H9 (cell line): ENCODE data around the gene ANKH. TPM values are rescaled to one million over a fixed set of nuclear protein-coding genes. Genes with fewer than 3 reads are reported as not detected.
A peak's percentile ranks its signal among the peaks of the same experiment; 100 is the strongest.

Experiments
- DNase-seq: peaks from one replicate; pipeline ENCODE4 v3.0.0-alpha.2; 2017
- H2AFZ ChIP-seq: one replicate; pipeline ENCODE4 v1.6.1; 2013; ENCODE audit warnings: mild to moderate bottlenecking, low read length, control low read depth, moderate library complexity
- H2AK5ac ChIP-seq: 2 replicates; pipeline ENCODE4 v1.6.1; 2013; ENCODE audit warnings: low read length, control low read depth, mixed read lengths; ENCODE audit not compliant: insufficient read length
- H2BK120ac ChIP-seq: one replicate; pipeline ENCODE4 v1.6.1; 2013; ENCODE audit warnings: low read depth, mild to moderate bottlenecking, low read length, control low read depth, inconsistent platforms; ENCODE audit not compliant: poor library complexity, severe bottlenecking
- H2BK12ac ChIP-seq: 2 replicates; pipeline ENCODE4 v1.6.1; 2013; ENCODE audit warnings: low read length, control low read depth, mixed read lengths, low read depth; ENCODE audit not compliant: insufficient read length
- H2BK15ac ChIP-seq: 2 replicates; pipeline ENCODE4 v1.6.1; 2013; ENCODE audit warnings: low read depth, low read length, control low read depth
- H2BK20ac ChIP-seq: one replicate; pipeline ENCODE4 v1.6.1; 2013; ENCODE audit warnings: low read depth, mild to moderate bottlenecking, low read length, control low read depth, inconsistent platforms; ENCODE audit not compliant: poor library complexity, severe bottlenecking
- H2BK5ac ChIP-seq: 2 replicates; pipeline ENCODE4 v1.6.1; 2013; ENCODE audit warnings: low read length, control low read depth, mixed read lengths; ENCODE audit not compliant: insufficient read length
- H3K14ac ChIP-seq: 2 replicates; pipeline ENCODE4 v1.6.1; 2013; ENCODE audit warnings: low read length, control low read depth; ENCODE audit not compliant: insufficient read depth
- H3K18ac ChIP-seq: 2 replicates; pipeline ENCODE4 v1.6.1; 2013; ENCODE audit warnings: low read depth, mild to moderate bottlenecking, mixed read lengths, low read length, control low read depth; ENCODE audit not compliant: insufficient read length
- H3K23ac ChIP-seq: 2 replicates; pipeline ENCODE4 v1.6.1; 2013; ENCODE audit warnings: low read length, control low read depth, mixed read lengths, low read depth; ENCODE audit not compliant: insufficient read length
- H3K23me2 ChIP-seq: 2 replicates; pipeline ENCODE4 v1.6.1; 2013; ENCODE audit warnings: low read depth, mild to moderate bottlenecking, mixed read lengths, low read length, control low read depth; ENCODE audit not compliant: insufficient read length, poor library complexity, severe bottlenecking
- H3K27ac ChIP-seq: 2 replicates; pipeline ENCODE4 v1.5.1; 2013; ENCODE audit warnings: low read length, control low read depth, mixed read lengths, low read depth; ENCODE audit not compliant: insufficient read length
- H3K27me3 ChIP-seq: 2 replicates; pipeline ENCODE4 v1.6.1; 2013; ENCODE audit warnings: low read length, control low read depth, inconsistent platforms; ENCODE audit not compliant: insufficient read depth
- H3K4ac ChIP-seq: 2 replicates; pipeline ENCODE4 v1.6.1; 2013; ENCODE audit warnings: low read depth, mild to moderate bottlenecking, control low read depth, inconsistent platforms, low read length, moderate library complexity
- H3K4me1 ChIP-seq: 2 replicates; pipeline ENCODE4 v1.6.1; 2013; ENCODE audit warnings: low read length, control low read depth, inconsistent platforms; ENCODE audit not compliant: insufficient read depth
- H3K4me2 ChIP-seq: 2 replicates; pipeline ENCODE4 v1.6.1; 2013; ENCODE audit warnings: low read length, control low read depth, mixed read lengths; ENCODE audit not compliant: insufficient read length, insufficient read depth
- H3K56ac ChIP-seq: 2 replicates; pipeline ENCODE4 v1.6.1; 2013; ENCODE audit warnings: low read depth, mild to moderate bottlenecking, mixed read lengths, low read length, control low read depth; ENCODE audit not compliant: insufficient read length
- H3K79me1 ChIP-seq: 2 replicates; pipeline ENCODE4 v1.6.1; 2013; ENCODE audit warnings: low read depth, mild to moderate bottlenecking, moderate library complexity, low read length, control low read depth, inconsistent platforms; ENCODE audit not compliant: insufficient read depth, poor library complexity, severe bottlenecking
- H3K79me2 ChIP-seq: 2 replicates; pipeline ENCODE4 v1.6.1; 2013; ENCODE audit warnings: low read length, control low read depth, inconsistent platforms; ENCODE audit not compliant: insufficient read depth
- H3K9ac ChIP-seq: 2 replicates; pipeline ENCODE4 v1.6.1; 2013; ENCODE audit warnings: low read length, control low read depth, mixed read lengths; ENCODE audit not compliant: insufficient read length; ENCODE audit errors: extremely low read depth
- H3K9me3 ChIP-seq: one replicate; pipeline ENCODE4 v1.6.1; 2013; ENCODE audit warnings: low read depth, low read length, inconsistent platforms; ENCODE audit not compliant: control insufficient read depth
- H3T11ph ChIP-seq: one replicate; pipeline ENCODE4 v1.6.1; 2013; ENCODE audit warnings: mild to moderate bottlenecking, low read length, control low read depth, inconsistent platforms
- H4K20me1 ChIP-seq: one replicate; pipeline ENCODE4 v1.6.1; 2013; ENCODE audit not compliant: control insufficient read depth, insufficient read length, insufficient read depth
- H4K5ac ChIP-seq: 2 replicates; pipeline ENCODE4 v1.6.1; 2013; ENCODE audit warnings: low read depth, mild to moderate bottlenecking, mixed read lengths, low read length, control low read depth; ENCODE audit not compliant: insufficient read length
- H4K8ac ChIP-seq: replicated peaks from 2 replicates; pipeline ENCODE4 v1.6.1; 2013; ENCODE audit warnings: low read length, control low read depth, mixed read lengths, low read depth; ENCODE audit not compliant: insufficient read length
- H4K91ac ChIP-seq: 2 replicates; pipeline ENCODE4 v1.6.1; 2013; ENCODE audit warnings: low read depth, mild to moderate bottlenecking, moderate library complexity, mixed read lengths, low read length, control low read depth; ENCODE audit not compliant: insufficient read length
- H3K27ac Mint-ChIP-seq, 3 experiments: 2 replicates in 2 of 3; 3 replicates in 1 of 3; pipeline ENCODE4 v1.8.0; 2020 to 2021; ENCODE audit warnings: mixed read lengths in 3 of 3, mild to moderate bottlenecking in 1 of 3, moderate library complexity in 1 of 3
- H3K27me3 Mint-ChIP-seq: 2 replicates; pipeline ENCODE4 v1.8.0; 2021; ENCODE audit warnings: low read depth, mild to moderate bottlenecking, moderate library complexity, mixed read lengths
- H3K36me3 Mint-ChIP-seq, 3 experiments: 2 replicates in 2 of 3; 3 replicates in 1 of 3; pipeline ENCODE4 v1.8.0; 2020 to 2021; ENCODE audit warnings: low read depth in 3 of 3, mixed read lengths in 3 of 3; ENCODE audit not compliant: insufficient read depth in 1 of 3
- H3K4me1 Mint-ChIP-seq, 2 experiments: 2 replicates each; pipeline ENCODE4 v1.8.0; 2020; ENCODE audit warnings: mixed read lengths in 2 of 2
- H3K4me3 Mint-ChIP-seq, 2 experiments: 2 replicates in 1 of 2; 3 replicates in 1 of 2; pipeline ENCODE4 v1.8.0; 2020 to 2021; ENCODE audit warnings: mild to moderate bottlenecking in 2 of 2, mixed read lengths in 2 of 2, moderate library complexity in 1 of 2
- H3K9me3 Mint-ChIP-seq, 2 experiments: 2 replicates in 1 of 2; 3 replicates in 1 of 2; pipeline ENCODE4 v1.8.0; 2020; ENCODE audit warnings: mild to moderate bottlenecking in 2 of 2, mixed read lengths in 2 of 2, moderate library complexity in 1 of 2
- WGBS: extraction: QIAGEN DNeasy Blood & Tissue Kit; methylation state at CpG from one replicate; pipeline ENCODE4 v1.1.7; 2013; ENCODE audit warnings: missing lambda C conversion rate, low lambda C conversion rate, mixed read lengths; ENCODE audit not compliant: insufficient read length; ENCODE audit errors: extremely low coverage; 5-methylcytosine and 5-hydroxymethylcytosine counted together
- total RNA-seq: library from RNA; stranded (reverse); gene quantifications from 2 replicates; pipeline ENCODE4 v1.2.1, GENCODE V29; 2021
- TF ChIP-seq, protein P1 (sequence below): fragments of 200-600 bp; sonication (generic); conservative IDR thresholded peaks from 3 replicates; pipeline ENCODE4 v1.8.0; 2021; ENCODE audit warnings: antibody characterized with exemption, mild to moderate bottlenecking

ANKH gene
- total RNA-seq, 1 experiment from 2014 or later = 9.6 TPM

DNA sequence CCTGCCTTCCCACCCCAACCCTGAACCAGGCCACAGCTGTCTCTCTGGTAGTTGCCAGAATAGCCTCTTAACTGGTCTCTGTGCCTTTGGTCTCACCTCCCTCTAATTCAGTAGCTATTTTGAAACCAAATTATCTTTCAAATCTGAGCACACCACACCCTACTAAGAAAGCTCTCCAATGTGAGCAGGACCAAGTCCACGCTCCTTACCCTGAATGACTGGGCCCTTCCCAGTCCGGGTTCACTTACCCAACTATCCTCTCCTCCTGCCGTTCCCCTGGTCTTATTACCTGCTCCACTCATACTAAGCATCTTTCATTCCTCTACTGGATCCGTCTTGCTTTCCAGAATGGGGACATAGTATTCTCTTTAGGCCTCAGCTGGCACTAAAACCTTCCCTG is 16.8 kb downstream of the ANKH start:
- H2BK5ac ChIP-seq = no peak overlapping the region
- no peak overlapping the region for H3K14ac ChIP-seq
- H2AFZ ChIP-seq = no peak overlapping the region
- H3T11ph ChIP-seq = no peak overlapping the region
- no peak overlapping the region for H4K8ac ChIP-seq
- no peaks in the 10 kb centered on the region for H3K9me3 ChIP-seq
- no peaks in the 10 kb centered on the region for H3K79me1 ChIP-seq
- no peak overlapping the region for H2BK15ac ChIP-seq
- DNase-seq = no peak
- H3K4me1 ChIP-seq = no peaks in the 10 kb centered on the region; the same call in 1 of the 2 replicates
- no peak overlapping the region for H3K4me2 ChIP-seq
- Mint-ChIP-seq H3K9me3 (no peaks in the 10 kb centered on the region; a peak in 1 of 5 replicates), H3K4me1 (peaks cover 15 to 16% of the 10 kb centered on the region in 2 experiments), H3K4me3 (no peak overlapping the region), H3K27me3 (no peaks in the 10 kb centered on the region), H3K27ac (peak overlapping the region in 1 of 3 experiments; percentile 18; a peak in 1 of 7 replicates), H3K36me3 (peaks cover 0 to 1% (median 0%) of the 10 kb centered on the region in 3 experiments; a peak in 1 of 7 replicates)
- no peak overlapping the region for H3K18ac ChIP-seq
- no peaks in the 10 kb centered on the region for H4K20me1 ChIP-seq
- no CpG with 5 or more reads among the region's 4 CpGs for WGBS
- TF ChIP-seq, protein P1, sequence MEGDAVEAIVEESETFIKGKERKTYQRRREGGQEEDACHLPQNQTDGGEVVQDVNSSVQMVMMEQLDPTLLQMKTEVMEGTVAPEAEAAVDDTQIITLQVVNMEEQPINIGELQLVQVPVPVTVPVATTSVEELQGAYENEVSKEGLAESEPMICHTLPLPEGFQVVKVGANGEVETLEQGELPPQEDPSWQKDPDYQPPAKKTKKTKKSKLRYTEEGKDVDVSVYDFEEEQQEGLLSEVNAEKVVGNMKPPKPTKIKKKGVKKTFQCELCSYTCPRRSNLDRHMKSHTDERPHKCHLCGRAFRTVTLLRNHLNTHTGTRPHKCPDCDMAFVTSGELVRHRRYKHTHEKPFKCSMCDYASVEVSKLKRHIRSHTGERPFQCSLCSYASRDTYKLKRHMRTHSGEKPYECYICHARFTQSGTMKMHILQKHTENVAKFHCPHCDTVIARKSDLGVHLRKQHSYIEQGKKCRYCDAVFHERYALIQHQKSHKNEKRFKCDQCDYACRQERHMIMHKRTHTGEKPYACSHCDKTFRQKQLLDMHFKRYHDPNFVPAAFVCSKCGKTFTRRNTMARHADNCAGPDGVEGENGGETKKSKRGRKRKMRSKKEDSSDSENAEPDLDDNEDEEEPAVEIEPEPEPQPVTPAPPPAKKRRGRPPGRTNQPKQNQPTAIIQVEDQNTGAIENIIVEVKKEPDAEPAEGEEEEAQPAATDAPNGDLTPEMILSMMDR = no peak
- H3K23ac ChIP-seq = no peak overlapping the region
- no peak overlapping the region for H2BK12ac ChIP-seq
- no peak overlapping the region for H3K27ac ChIP-seq
- no peak overlapping the region for H3K56ac ChIP-seq
- H3K9ac ChIP-seq = no peak overlapping the region
- no peak overlapping the region for H2AK5ac ChIP-seq
- H3K23me2 ChIP-seq = no peaks in the 10 kb centered on the region
- H3K27me3 ChIP-seq = no peaks in the 10 kb centered on the region
- H2BK20ac ChIP-seq = no peak overlapping the region
- H4K5ac ChIP-seq = no peak overlapping the region
- H3K4ac ChIP-seq = no peak overlapping the region
- no peak overlapping the region for H4K91ac ChIP-seq
- no peak overlapping the region for H2BK120ac ChIP-seq
- H3K79me2 ChIP-seq = no peaks in the 10 kb centered on the region
